Cardiac muscle cell (in vitro differentiated cells and primary cell): ENCODE data around the gene COMMD4. TPM values are rescaled to one million over a fixed set of nuclear protein-coding genes. Genes with fewer than 3 reads are reported as not detected.

Experiments
- DNase-seq, 2 donors: peaks; one replicate each; pipeline versions ENCODE4 v3.0.0 to v3.0.0-alpha.2; 2010 to 2017; ENCODE audit warnings: low read depth in 1 of 2, low spot score in 1 of 2
- H3K27ac ChIP-seq: fragments of 200-600 bp; sonication (generic); 2 replicates; pipeline ENCODE4 v1.5.1; 2016
- H3K27me3 ChIP-seq: fragments of 200-600 bp; sonication (generic); 2 replicates; pipeline ENCODE4 v1.6.0; 2016; ENCODE audit warnings: control low read depth
- H3K36me3 ChIP-seq: fragments of 200-600 bp; sonication (generic); 2 replicates; pipeline ENCODE4 v1.5.1; 2016; ENCODE audit warnings: control low read depth
- H3K4me1 ChIP-seq: fragments of 200-600 bp; sonication (generic); 2 replicates; pipeline ENCODE4 v1.8.1; 2017; ENCODE audit warnings: low read depth, mild to moderate bottlenecking, mixed run types
- H3K4me3 ChIP-seq: fragments of 200-600 bp; sonication (generic); 2 replicates; pipeline ENCODE4 v1.5.1; 2016; ENCODE audit warnings: mild to moderate bottlenecking
- H3K9me3 ChIP-seq: fragments of 200-600 bp; sonication (generic); 2 replicates; pipeline ENCODE4 v1.5.1; 2017; ENCODE audit warnings: low read depth, mild to moderate bottlenecking, control low read depth
- CTCF ChIP-seq: IDR thresholded peaks from 2 replicates; pipeline ENCODE4 v1.5.1; 2012; ENCODE audit warnings: low read depth, mild to moderate bottlenecking, low read length
- polyA plus RNA-seq: library from polyadenylated mRNA; unstranded; fragments of >200 nt; fragmentation: Nextera tagmentation; extraction: Ambion mirVana; gene quantifications from 2 replicates; pipeline ENCODE4 v1.2.1, GENCODE V29; 2016
- total RNA-seq: library from RNA; depleted of rRNA; stranded (reverse); fragments of >200 nt; gene quantifications from 2 replicates; pipeline ENCODE4 v1.2.3, GENCODE V29; 2016

Gene COMMD4
- total and polyA plus RNA-seq, 2 experiments from 2014 or later, result 66.3 to 98.8 TPM

GRCh38 chr15:75349851-75350588 is 14.2 kb downstream of the COMMD4 start:
- H3K27ac ChIP-seq, result no peak overlapping the region
- no peak overlapping the region for H3K4me3 ChIP-seq
- TF ChIP-seq CTCF, result no peak
- no peak for DNase-seq
- no peaks in the 10 kb centered on the region for H3K27me3 ChIP-seq
- H3K4me1 ChIP-seq, result no peaks in the 10 kb centered on the region
- no peaks in the 10 kb centered on the region for H3K9me3 ChIP-seq
- H3K36me3 ChIP-seq, result no peaks in the 10 kb centered on the region

- H3K4me1 ChIP-seq, result no peaks in the 10 kb centered on the region
- no peaks in the 10 kb centered on the region for H3K9me3 ChIP-seq
- no peaks in the 10 kb centered on the region for H3K27me3 ChIP-seq
- H3K4me3 ChIP-seq, result no peak overlapping the region
- no peak for TF ChIP-seq CTCF
- no peak for DNase-seq
- H3K27ac ChIP-seq, result no peak overlapping the region
- H3K36me3 ChIP-seq, result no peaks in the 10 kb centered on the region
Observed at GRCh38 chr15:75350601-75351361, 14.9 kb downstream of the COMMD4 start.

GRCh38 chr15:75352186-75353080 is 16.6 kb downstream of the COMMD4 start:
- TF ChIP-seq CTCF, result no peak
- Histone ChIP-seq H3K27ac (no peak overlapping the region), H3K36me3 (no peaks in the 10 kb centered on the region), H3K4me3 (no peak overlapping the region), H3K4me1 (no peaks in the 10 kb centered on the region), H3K9me3 (no peaks in the 10 kb centered on the region), H3K27me3 (no peaks in the 10 kb centered on the region)
- no peak for DNase-seq

GRCh38 chr15:75353604-75354003 is 17.7 kb downstream of the COMMD4 start:
- TF ChIP-seq CTCF, result no peak
- no peaks in the 10 kb centered on the region for H3K27me3 ChIP-seq
- no peak overlapping the region for H3K4me3 ChIP-seq
- no peak for DNase-seq
- no peaks in the 10 kb centered on the region for H3K4me1 ChIP-seq
- peaks cover 4% of the 10 kb centered on the region for H3K36me3 ChIP-seq
- no peaks in the 10 kb centered on the region for H3K9me3 ChIP-seq
- no peak overlapping the region for H3K27ac ChIP-seq

GRCh38 chr15:75354454-75354853 is 18.6 kb downstream of the COMMD4 start:
- H3K27ac ChIP-seq, result no peak overlapping the region
- DNase-seq, result no peak
- no peaks in the 10 kb centered on the region for H3K27me3 ChIP-seq
- no peak for TF ChIP-seq CTCF
- peaks cover 4% of the 10 kb centered on the region for H3K36me3 ChIP-seq
- no peak overlapping the region for H3K4me3 ChIP-seq
- H3K9me3 ChIP-seq, result no peaks in the 10 kb centered on the region
- no peaks in the 10 kb centered on the region for H3K4me1 ChIP-seq
